Measurements from ENCODE around the gene MEGF8. TPM values are rescaled to one million over a fixed set of nuclear protein-coding genes. Genes with fewer than 3 reads are reported as not detected.

The MEGF8 gene
- 19.7 to 32.1 TPM (median 27.4 TPM) in 5 replicates for total RNA-seq (2022; extraction: Qiagen RNA extraction)

GRCh38 chr19:42325308-42325895, at the start of gene MEGF8:
TSS of gene MEGF8 (plus strand) at chr19:42325635. CDS start at chr19:42326244, 609 bp downstream.

GRCh38 chr19:42301646-42302203, 23.7 kb upstream of the MEGF8 start, which contains the start of gene PRR19:
TSS of gene PRR19 (plus strand) at chr19:42302132. CDS start at chr19:42309585, 7,453 bp downstream.

GRCh38 chr19:42313096-42313839, 12.2 kb upstream of the MEGF8 start, which contains the start of gene TMEM145:
TSS of gene TMEM145 (plus strand) at chr19:42313309. CDS start at chr19:42313377, 68 bp downstream.

GRCh38 chr19:42389899-42390298, 64.5 kb downstream of the MEGF8 start, which contains the start of gene CNFN:
TSS of gene CNFN (minus strand) at chr19:42390297. CDS start at chr19:42389037, 1,260 bp downstream.

GRCh38 chr19:42427313-42427712, 101.9 kb downstream of the MEGF8 start, which contains the start of gene LIPE:
TSS of gene LIPE (minus strand) at chr19:42427388. CDS start at chr19:42427149, 239 bp downstream.

Other genes with a start within 250 kb of the MEGF8 start
- 27.5 to 39.1 TPM (median 36.6 TPM) in 5 replicates for gene ZNF574, start 249.5 kb upstream of the MEGF8 start, total RNA-seq (2022; extraction: Qiagen RNA extraction)
- 0.32 to 0.80 TPM (median 0.58 TPM) in 5 replicates for gene POU2F2, start 193.2 kb upstream of the MEGF8 start, total RNA-seq (2022; extraction: Qiagen RNA extraction)
- gene DEDD2, start 108.0 kb upstream of the MEGF8 start, total RNA-seq (2022; extraction: Qiagen RNA extraction): 43.9 to 67.3 TPM (median 59.2 TPM) in 5 replicates
- gene ZNF526, start 105.3 kb upstream of the MEGF8 start, total RNA-seq (2022; extraction: Qiagen RNA extraction): 14.7 to 21.8 TPM (median 20.5 TPM) in 5 replicates
- gene GSK3A, start 83.0 kb upstream of the MEGF8 start, total RNA-seq (2022; extraction: Qiagen RNA extraction): 98.2 to 161 TPM (median 151 TPM) in 5 replicates
- gene ERF, start 70.5 kb upstream of the MEGF8 start, total RNA-seq (2022; extraction: Qiagen RNA extraction): 93.6 to 136 TPM (median 133 TPM) in 5 replicates
- gene CIC, start 56.4 kb upstream of the MEGF8 start, total RNA-seq (2022; extraction: Qiagen RNA extraction): 29.7 to 57.5 TPM (median 53.9 TPM) in 5 replicates
- 3.4 to 4.5 TPM (median 3.6 TPM) in 5 replicates for gene PRR19, start 23.5 kb upstream of the MEGF8 start, total RNA-seq (2022; extraction: Qiagen RNA extraction)
- gene PAFAH1B3, start 23.0 kb upstream of the MEGF8 start, total RNA-seq (2022; extraction: Qiagen RNA extraction): 117 to 151 TPM (median 136 TPM) in 5 replicates
- gene TMEM145, start 12.3 kb upstream of the MEGF8 start, total RNA-seq (2022; extraction: Qiagen RNA extraction): 2.2 to 4.2 TPM (median 3.6 TPM) in 5 replicates
- 39.9 to 48.7 TPM (median 42.0 TPM) in 5 replicates for gene CNFN, start 64.7 kb downstream of the MEGF8 start, total RNA-seq (2022; extraction: Qiagen RNA extraction)
- 1.4 to 2.1 TPM (median 1.6 TPM) in 5 replicates for gene LIPE, start 101.8 kb downstream of the MEGF8 start, total RNA-seq (2022; extraction: Qiagen RNA extraction)
- 0.08 to 0.20 TPM (median 0.17 TPM) in 4 of 5 replicates, not detected in the other for gene CXCL17, start 117.3 kb downstream of the MEGF8 start, total RNA-seq (2022; extraction: Qiagen RNA extraction)
- gene CEACAM1, start 202.8 kb downstream of the MEGF8 start, total RNA-seq (2022; extraction: Qiagen RNA extraction): 1.1 to 2.7 TPM (median 2.2 TPM) in 5 replicates

Measured in A549 treated with dexamethasone at 1 μM for 4 hours (cell line).